HCT116 (cell line): ENCODE data around the gene LZTR1. TPM values are rescaled to one million over a fixed set of nuclear protein-coding genes. Genes with fewer than 3 reads are reported as not detected.

Experiments used
- ATAC-seq: fragments of 200-7000 bp; cut with Tn5 transposase; 2 replicates; pipeline ENCODE4 v1.9.1; 2020; ENCODE audit warnings: mild to moderate bottlenecking, moderate library complexity
- BruUV-seq: library from RNA; stranded (reverse); fragments of 400-500 nt; replicated peaks from 2 replicates; lab custom pipeline; 2021; lab: Mats Ljungman, UMichigan
- CTCF ChIA-PET: fragments of 300-600 bp; sonication (Branson Sonifier 250); formaldehyde crosslinking; loops from one replicate; lab custom pipeline; 2021; ENCODE audit warnings: antibody characterized with exemption; lab: Charles Lee
- POLR2A ChIA-PET: fragments of 300-600, 350-600 bp; sonication (Branson Sonifier 250); formaldehyde crosslinking; loops from one replicate; lab custom pipeline; 2021; ENCODE audit warnings: antibody characterized with exemption; lab: Charles Lee
- RAD21 ChIA-PET, 2 experiments: fragments of 300-600 bp; sonication (Branson Sonifier 250); formaldehyde crosslinking; loops; one replicate each; lab custom pipeline; 2023; ENCODE audit warnings: low total read pairs in 2 of 2; ENCODE audit not compliant: uncharacterized antibody in 2 of 2, unreplicated experiment in 2 of 2, low non-redundant PET in 1 of 2; lab: Charles Lee
- DNase-seq: peaks from one replicate; pipeline ENCODE4 v3.0.0-alpha.2; 2010; ENCODE audit warnings: low read depth, low spot score
- H2AFZ ChIP-seq: fragments of 200-600 bp; shearing (Covaris generic), sonication (generic); 2 replicates; pipeline ENCODE4 v1.6.1; 2017; ENCODE audit warnings: low read depth, mixed run types, mixed read lengths, antibody characterized with exemption, low read length; ENCODE audit not compliant: poor library complexity, severe bottlenecking
- H3K27ac ChIP-seq: 2 replicates; pipeline ENCODE4 v1.5.1; 2012; ENCODE audit warnings: low read depth, low read length
- H3K27me3 ChIP-seq: fragments of 200-600 bp; sonication (generic); 2 replicates; pipeline ENCODE4 v1.6.1; 2016; ENCODE audit warnings: mixed run types, low read length, mixed read lengths; ENCODE audit not compliant: insufficient read depth
- H3K36me3 ChIP-seq, 2 experiments: fragments of 200-500 bp in 1 of 2; fragments of 200-600 bp in 1 of 2; sonication (Bioruptor generic) in 1 of 2; sonication (generic) in 1 of 2; 2 replicates each; pipeline versions ENCODE4 v1.5.1 to v1.6.1; 2014 to 2016; ENCODE audit warnings: low read length in 2 of 2, inconsistent platforms in 1 of 2, mixed read lengths in 1 of 2, mixed run types in 1 of 2; ENCODE audit not compliant: insufficient read depth in 2 of 2, control insufficient read depth in 1 of 2
- H3K4me1 ChIP-seq, 2 experiments: fragments of 200-600 bp in 1 of 2; sonication (generic) in 1 of 2; 2 replicates each; pipeline versions ENCODE4 v1.5.1 to v1.6.1; 2012 to 2017; ENCODE audit warnings: low read length in 2 of 2, inconsistent platforms in 1 of 2, mild to moderate bottlenecking in 1 of 2, mixed read lengths in 1 of 2, mixed run types in 1 of 2, moderate library complexity in 1 of 2; ENCODE audit not compliant: insufficient read depth in 2 of 2, control insufficient read depth in 1 of 2
- H3K4me2 ChIP-seq: fragments of 200-600 bp; sonication (generic); 2 replicates; pipeline ENCODE4 v1.6.1; 2017; ENCODE audit warnings: mixed run types, low read length, mixed read lengths
- H3K4me3 ChIP-seq, 2 experiments: fragments of 200-600 bp in 1 of 2; sonication (generic) in 1 of 2; replicated peaks in 1 of 2; 2 replicates each; pipeline ENCODE4 v1.5.1; 2011 to 2016; ENCODE audit warnings: low read length in 2 of 2, control low read depth in 1 of 2, low read depth in 1 of 2, mild to moderate bottlenecking in 1 of 2, mixed read lengths in 1 of 2, mixed run types in 1 of 2
- H3K79me2 ChIP-seq: fragments of 200-600 bp; sonication (generic); 2 replicates; pipeline ENCODE4 v1.6.1; 2017; ENCODE audit warnings: mild to moderate bottlenecking, mixed run types, low read length, moderate library complexity, mixed read lengths; ENCODE audit not compliant: insufficient read depth
- H3K9ac ChIP-seq: fragments of 200-600 bp; sonication (generic); 2 replicates; pipeline ENCODE4 v1.6.1; 2016; ENCODE audit warnings: low read length, mixed read lengths
- H3K9me2 ChIP-seq: fragments of 200-600 bp; sonication (generic), shearing (Covaris generic); 2 replicates; pipeline ENCODE4 v1.6.1; 2017; ENCODE audit warnings: mixed run types, mild to moderate bottlenecking, moderate library complexity; ENCODE audit not compliant: insufficient read depth
- H3K9me3 ChIP-seq, 2 experiments: fragments of 200-500 bp in 1 of 2; fragments of 200-600 bp in 1 of 2; sonication (Bioruptor generic) in 1 of 2; sonication (generic) in 1 of 2; 2 replicates each; pipeline ENCODE4 v1.6.1; 2014 to 2017; ENCODE audit warnings: low read length in 2 of 2, mixed read lengths in 2 of 2, inconsistent platforms in 1 of 2, low read depth in 1 of 2, mild to moderate bottlenecking in 1 of 2, mixed run types in 1 of 2, moderate library complexity in 1 of 2; ENCODE audit not compliant: control insufficient read depth in 1 of 2, insufficient read depth in 1 of 2
- H4K20me1 ChIP-seq: fragments of 200-600 bp; sonication (generic), shearing (Covaris generic); 2 replicates; pipeline ENCODE4 v1.6.1; 2017; ENCODE audit warnings: mixed run types, mild to moderate bottlenecking, moderate library complexity; ENCODE audit not compliant: insufficient read depth
- CBX3 ChIP-seq: IDR thresholded peaks from 2 replicates; pipeline ENCODE4 v1.6.1; 2012; ENCODE audit warnings: low read depth
- EGR1 ChIP-seq: IDR thresholded peaks from 2 replicates; pipeline ENCODE4 v1.6.1; 2012; ENCODE audit warnings: low read depth
- EZH2 ChIP-seq: fragments of 200-600 bp; sonication (generic); IDR thresholded peaks from 2 replicates; pipeline ENCODE4 v1.6.1; 2017; ENCODE audit warnings: antibody characterized with exemption, mixed run types
- EZH2phosphoT487 ChIP-seq: fragments of 200-600 bp; IDR thresholded peaks from 2 replicates; pipeline ENCODE4 v1.6.1; 2018; ENCODE audit warnings: antibody characterized with exemption, borderline replicate concordance
- FOSL1 ChIP-seq: IDR thresholded peaks from 2 replicates; pipeline ENCODE4 v1.6.1; 2012; ENCODE audit warnings: low read depth
- POLR2A ChIP-seq: IDR thresholded peaks from 2 replicates; pipeline ENCODE4 v1.7.0; 2011; ENCODE audit warnings: borderline replicate concordance; ENCODE audit not compliant: insufficient read depth, insufficient read length; ENCODE audit errors: extremely low read depth
- SIN3A ChIP-seq: IDR thresholded peaks from 2 replicates; pipeline ENCODE4 v1.6.1; 2012; ENCODE audit warnings: low read depth
- SP1 ChIP-seq: IDR thresholded peaks from 2 replicates; pipeline ENCODE4 v1.6.1; 2012; ENCODE audit warnings: low read depth
- SRF ChIP-seq: IDR thresholded peaks from 2 replicates; pipeline ENCODE4 v1.6.1; 2012; ENCODE audit warnings: low read depth
- TCF7L2 ChIP-seq: IDR thresholded peaks from 2 replicates; pipeline ENCODE4 v1.7.0; 2011; ENCODE audit warnings: borderline replicate concordance, inconsistent platforms; ENCODE audit not compliant: insufficient read depth, insufficient read length; ENCODE audit errors: extremely low read depth
- YY1 ChIP-seq: IDR thresholded peaks from 2 replicates; pipeline ENCODE4 v1.6.1; 2011; ENCODE audit warnings: low read length, low read depth, moderate library complexity, mild to moderate bottlenecking; ENCODE audit not compliant: insufficient replicate concordance; ENCODE audit errors: extremely low read depth
- ZFX ChIP-seq: fragments of 450-650 bp; IDR thresholded peaks from 2 replicates; pipeline ENCODE4 v1.6.1; 2017
- intact Hi-C: fragments of 100-400 bp; cut with micrococcal nuclease; formaldehyde crosslinking; loops from 2 replicates; pipeline ENCODE4 v1.10.0; 2022
- total RNA-seq: library from RNA; stranded (reverse); gene quantifications from one replicate; pipeline ENCODE4 v1.2.1, GENCODE V29; 2021; ENCODE audit not compliant: unreplicated experiment
- TF ChIP-seq, protein P1 (sequence below): IDR thresholded peaks from 2 replicates; pipeline ENCODE4 v1.6.1; 2012
- TF ChIP-seq, protein P2 (sequence below): IDR thresholded peaks from 2 replicates; pipeline ENCODE4 v1.6.1; 2012
- TF ChIP-seq, protein P3 (sequence below): IDR thresholded peaks from 2 replicates; pipeline ENCODE4 v1.6.1; 2012; ENCODE audit warnings: low read depth
- TF ChIP-seq, protein P4 (sequence below), 3 experiments: fragments of 200-600 bp in 1 of 3; sonication (generic) in 1 of 3; IDR thresholded peaks in 2 of 3; conservative IDR thresholded peaks in 1 of 3; 2 replicates each; pipeline ENCODE4 v1.5.1; 2012 to 2017; ENCODE audit warnings: low read depth in 2 of 3, low read length in 2 of 3, antibody characterized with exemption in 1 of 3, borderline replicate concordance in 1 of 3, control low read depth in 1 of 3, mild to moderate bottlenecking in 1 of 3, mixed read lengths in 1 of 3, mixed run types in 1 of 3, moderate library complexity in 1 of 3; ENCODE audit not compliant: insufficient read depth in 1 of 3
- TF ChIP-seq, protein P5 (sequence below): IDR thresholded peaks from 2 replicates; pipeline ENCODE4 v1.6.1; 2011; ENCODE audit warnings: mild to moderate bottlenecking, low read length, moderate library complexity; ENCODE audit not compliant: insufficient replicate concordance; ENCODE audit errors: extremely low read depth

The LZTR1 gene
- total RNA-seq, 1 experiment from 2014 or later = 56.5 TPM

DNA sequence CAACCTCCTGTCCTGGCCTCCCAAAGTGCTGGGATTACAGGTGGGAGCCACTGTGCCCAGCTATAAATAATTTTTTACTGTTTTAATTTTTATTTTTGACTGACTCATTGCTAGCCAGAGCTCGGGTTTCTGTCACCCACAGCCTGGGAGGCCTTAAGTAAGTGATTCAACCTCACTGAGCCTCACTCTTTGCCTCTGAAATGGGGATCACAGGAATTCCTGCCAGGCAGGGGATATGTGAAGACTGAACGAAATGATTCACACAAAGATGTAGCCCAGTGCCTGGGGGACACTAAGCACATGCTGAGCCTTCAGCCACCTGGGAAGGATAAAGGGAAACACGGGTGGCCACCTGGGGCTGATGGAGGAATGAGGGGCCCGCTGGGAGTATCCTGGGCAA lies 59.8 kb downstream of the LZTR1 start:
- Histone ChIP-seq H3K27ac (no peak overlapping the region), H3K9me3 (no peaks in the 10 kb centered on the region), H3K4me1 (peaks cover 0 to 31% of the 10 kb centered on the region in 2 experiments; a peak in 2 of 4 replicates), H3K4me2 (no peak overlapping the region), H3K36me3 (no peaks in the 10 kb centered on the region), H3K9me2 (no peaks in the 10 kb centered on the region)
- CTCF ChIA-PET = interaction anchor here (1.2 kb wide), 1 partner anchor 21 kb away, joined by 3 read pairs; no protein-coding TSS in a partner anchor
- DNase-seq = no peak
- ATAC-seq = no peak
- intact Hi-C loops = no loop called here
- TF ChIP-seq POLR2A (no peak), YY1 (no peak), CBX3 (no peak), SP1 (no peak), ZFX (no peak), SIN3A (no peak), EZH2phosphoT487 (no peak), EGR1 (no peak), EZH2 (no peak), FOSL1 (no peak), TCF7L2 (no peak), SRF (no peak)
- TF ChIP-seq, protein P1, sequence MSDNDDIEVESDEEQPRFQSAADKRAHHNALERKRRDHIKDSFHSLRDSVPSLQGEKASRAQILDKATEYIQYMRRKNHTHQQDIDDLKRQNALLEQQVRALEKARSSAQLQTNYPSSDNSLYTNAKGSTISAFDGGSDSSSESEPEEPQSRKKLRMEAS = no peak
- TF ChIP-seq, protein P2, sequence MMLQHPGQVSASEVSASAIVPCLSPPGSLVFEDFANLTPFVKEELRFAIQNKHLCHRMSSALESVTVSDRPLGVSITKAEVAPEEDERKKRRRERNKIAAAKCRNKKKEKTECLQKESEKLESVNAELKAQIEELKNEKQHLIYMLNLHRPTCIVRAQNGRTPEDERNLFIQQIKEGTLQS = no peak
- TF ChIP-seq, protein P3, sequence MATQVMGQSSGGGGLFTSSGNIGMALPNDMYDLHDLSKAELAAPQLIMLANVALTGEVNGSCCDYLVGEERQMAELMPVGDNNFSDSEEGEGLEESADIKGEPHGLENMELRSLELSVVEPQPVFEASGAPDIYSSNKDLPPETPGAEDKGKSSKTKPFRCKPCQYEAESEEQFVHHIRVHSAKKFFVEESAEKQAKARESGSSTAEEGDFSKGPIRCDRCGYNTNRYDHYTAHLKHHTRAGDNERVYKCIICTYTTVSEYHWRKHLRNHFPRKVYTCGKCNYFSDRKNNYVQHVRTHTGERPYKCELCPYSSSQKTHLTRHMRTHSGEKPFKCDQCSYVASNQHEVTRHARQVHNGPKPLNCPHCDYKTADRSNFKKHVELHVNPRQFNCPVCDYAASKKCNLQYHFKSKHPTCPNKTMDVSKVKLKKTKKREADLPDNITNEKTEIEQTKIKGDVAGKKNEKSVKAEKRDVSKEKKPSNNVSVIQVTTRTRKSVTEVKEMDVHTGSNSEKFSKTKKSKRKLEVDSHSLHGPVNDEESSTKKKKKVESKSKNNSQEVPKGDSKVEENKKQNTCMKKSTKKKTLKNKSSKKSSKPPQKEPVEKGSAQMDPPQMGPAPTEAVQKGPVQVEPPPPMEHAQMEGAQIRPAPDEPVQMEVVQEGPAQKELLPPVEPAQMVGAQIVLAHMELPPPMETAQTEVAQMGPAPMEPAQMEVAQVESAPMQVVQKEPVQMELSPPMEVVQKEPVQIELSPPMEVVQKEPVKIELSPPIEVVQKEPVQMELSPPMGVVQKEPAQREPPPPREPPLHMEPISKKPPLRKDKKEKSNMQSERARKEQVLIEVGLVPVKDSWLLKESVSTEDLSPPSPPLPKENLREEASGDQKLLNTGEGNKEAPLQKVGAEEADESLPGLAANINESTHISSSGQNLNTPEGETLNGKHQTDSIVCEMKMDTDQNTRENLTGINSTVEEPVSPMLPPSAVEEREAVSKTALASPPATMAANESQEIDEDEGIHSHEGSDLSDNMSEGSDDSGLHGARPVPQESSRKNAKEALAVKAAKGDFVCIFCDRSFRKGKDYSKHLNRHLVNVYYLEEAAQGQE = no peak
- TF ChIP-seq, protein P4, sequence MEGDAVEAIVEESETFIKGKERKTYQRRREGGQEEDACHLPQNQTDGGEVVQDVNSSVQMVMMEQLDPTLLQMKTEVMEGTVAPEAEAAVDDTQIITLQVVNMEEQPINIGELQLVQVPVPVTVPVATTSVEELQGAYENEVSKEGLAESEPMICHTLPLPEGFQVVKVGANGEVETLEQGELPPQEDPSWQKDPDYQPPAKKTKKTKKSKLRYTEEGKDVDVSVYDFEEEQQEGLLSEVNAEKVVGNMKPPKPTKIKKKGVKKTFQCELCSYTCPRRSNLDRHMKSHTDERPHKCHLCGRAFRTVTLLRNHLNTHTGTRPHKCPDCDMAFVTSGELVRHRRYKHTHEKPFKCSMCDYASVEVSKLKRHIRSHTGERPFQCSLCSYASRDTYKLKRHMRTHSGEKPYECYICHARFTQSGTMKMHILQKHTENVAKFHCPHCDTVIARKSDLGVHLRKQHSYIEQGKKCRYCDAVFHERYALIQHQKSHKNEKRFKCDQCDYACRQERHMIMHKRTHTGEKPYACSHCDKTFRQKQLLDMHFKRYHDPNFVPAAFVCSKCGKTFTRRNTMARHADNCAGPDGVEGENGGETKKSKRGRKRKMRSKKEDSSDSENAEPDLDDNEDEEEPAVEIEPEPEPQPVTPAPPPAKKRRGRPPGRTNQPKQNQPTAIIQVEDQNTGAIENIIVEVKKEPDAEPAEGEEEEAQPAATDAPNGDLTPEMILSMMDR (IDR thresholded peaks at IDR 0.05 in 2 of 3, conservative IDR thresholded peaks at IDR 0.05 in 1 of 3; ENCODE audit: borderline replicate concordance in 1 of 3, insufficient read depth in 1 of 3, low read depth in 2 of 3, low read length in 2 of 3) = no peak
- TF ChIP-seq, protein P5, sequence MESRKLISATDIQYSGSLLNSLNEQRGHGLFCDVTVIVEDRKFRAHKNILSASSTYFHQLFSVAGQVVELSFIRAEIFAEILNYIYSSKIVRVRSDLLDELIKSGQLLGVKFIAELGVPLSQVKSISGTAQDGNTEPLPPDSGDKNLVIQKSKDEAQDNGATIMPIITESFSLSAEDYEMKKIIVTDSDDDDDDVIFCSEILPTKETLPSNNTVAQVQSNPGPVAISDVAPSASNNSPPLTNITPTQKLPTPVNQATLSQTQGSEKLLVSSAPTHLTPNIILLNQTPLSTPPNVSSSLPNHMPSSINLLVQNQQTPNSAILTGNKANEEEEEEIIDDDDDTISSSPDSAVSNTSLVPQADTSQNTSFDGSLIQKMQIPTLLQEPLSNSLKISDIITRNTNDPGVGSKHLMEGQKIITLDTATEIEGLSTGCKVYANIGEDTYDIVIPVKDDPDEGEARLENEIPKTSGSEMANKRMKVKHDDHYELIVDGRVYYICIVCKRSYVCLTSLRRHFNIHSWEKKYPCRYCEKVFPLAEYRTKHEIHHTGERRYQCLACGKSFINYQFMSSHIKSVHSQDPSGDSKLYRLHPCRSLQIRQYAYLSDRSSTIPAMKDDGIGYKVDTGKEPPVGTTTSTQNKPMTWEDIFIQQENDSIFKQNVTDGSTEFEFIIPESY = no peak
- TF ChIP-seq, all 23 proteins: peak for 0
- no peaks in the 10 kb centered on the region for H4K20me1 ChIP-seq
- ChIA-PET POLR2A (no interaction called here), RAD21 (no interaction called here)
- no peaks in the 10 kb centered on the region for H3K27me3 ChIP-seq
- no TSS peak for BruUV-seq
- no peak overlapping the region for H3K9ac ChIP-seq
- no peaks in the 10 kb centered on the region for H3K79me2 ChIP-seq
- H3K4me3 ChIP-seq = no peak overlapping the region
- H2AFZ ChIP-seq = no peak overlapping the region
